SK-N-SH (cell line): ENCODE data around the gene PPP1R3F. TPM values are rescaled to one million over a fixed set of nuclear protein-coding genes. Genes with fewer than 3 reads are reported as not detected.

Experiments used
- CTCF ChIA-PET: fragments of 300-600, 350-600 bp; formaldehyde crosslinking; extraction: SDS; loops from one replicate; lab custom pipeline; 2021; lab: Yijun Ruan, JAX
- POLR2A ChIA-PET: fragments of 350-600 bp; sonication (Branson Sonifier 250); formaldehyde crosslinking; extraction: SDS; loops from one replicate; lab custom pipeline; 2020; ENCODE audit warnings: antibody characterized with exemption, inconsistent platforms; lab: Yijun Ruan, JAX
- DNase-seq: peaks from one replicate; pipeline ENCODE4 v3.0.0; 2012
- H2AFZ ChIP-seq: fragments of 200-600 bp; sonication (generic); 2 replicates; pipeline ENCODE4 v1.8.1; 2016; ENCODE audit warnings: antibody characterized with exemption, mild to moderate bottlenecking, low read depth
- H3F3A ChIP-seq: fragments of 200-600 bp; sonication (generic); replicated peaks from 2 replicates; pipeline ENCODE3; 2016; ENCODE audit warnings: antibody characterized with exemption, mild to moderate bottlenecking; ENCODE audit not compliant: insufficient read depth
- H3K27ac ChIP-seq, 2 experiments: fragments of 200-500 bp in 1 of 2; fragments of 200-600 bp in 1 of 2; sonication (Bioruptor generic) in 1 of 2; sonication (generic), shearing (Covaris generic) in 1 of 2; 2 replicates each; pipeline versions ENCODE4 v1.5.1 to v1.6.1; 2014 to 2016; ENCODE audit warnings: low read depth in 2 of 2, inconsistent platforms in 1 of 2, low read length in 1 of 2, mild to moderate bottlenecking in 1 of 2, mixed read lengths in 1 of 2
- H3K27me3 ChIP-seq: fragments of 200-600 bp; sonication (generic), shearing (Covaris generic); 2 replicates; pipeline ENCODE4 v1.6.1; 2016; ENCODE audit warnings: mixed run types; ENCODE audit not compliant: insufficient read depth
- H3K36me3 ChIP-seq, 2 experiments: fragments of 200-500 bp in 1 of 2; fragments of 200-600 bp in 1 of 2; sonication (Bioruptor generic) in 1 of 2; sonication (generic) in 1 of 2; replicated peaks in 1 of 2; 2 replicates each; pipeline versions ENCODE3 to v1.5.1; 2014 to 2016; ENCODE audit warnings: low read length in 1 of 2, mild to moderate bottlenecking in 1 of 2; ENCODE audit not compliant: insufficient read depth in 2 of 2, control insufficient read depth in 1 of 2
- H3K4me1 ChIP-seq, 2 experiments: fragments of 200-500 bp in 1 of 2; fragments of 200-600 bp in 1 of 2; sonication (Bioruptor generic) in 1 of 2; sonication (generic), shearing (Covaris generic) in 1 of 2; 2 replicates each; pipeline versions ENCODE4 v1.5.1 to v1.6.1; 2014 to 2016; ENCODE audit warnings: low read depth in 1 of 2, low read length in 1 of 2, mixed run types in 1 of 2; ENCODE audit not compliant: insufficient read depth in 2 of 2, control insufficient read depth in 1 of 2
- H3K4me2 ChIP-seq: fragments of 200-600 bp; sonication (generic), shearing (Covaris generic); 2 replicates; pipeline ENCODE4 v1.6.1; 2017; ENCODE audit warnings: mixed run types
- H3K4me3 ChIP-seq, 2 experiments: fragments of 200-500 bp in 1 of 2; fragments of 200-600 bp in 1 of 2; sonication (Bioruptor generic) in 1 of 2; sonication (generic), shearing (Covaris generic) in 1 of 2; 2 replicates each; pipeline versions ENCODE4 v1.5.1 to v1.8.1; 2014 to 2016; ENCODE audit warnings: low read depth in 2 of 2, inconsistent platforms in 1 of 2, low read length in 1 of 2, mild to moderate bottlenecking in 1 of 2, mixed read lengths in 1 of 2, moderate library complexity in 1 of 2
- H3K79me2 ChIP-seq: fragments of 200-600 bp; sonication (generic); 2 replicates; pipeline ENCODE4 v1.8.1; 2017; ENCODE audit warnings: mild to moderate bottlenecking; ENCODE audit not compliant: insufficient read depth
- H3K9ac ChIP-seq: fragments of 200-600 bp; sonication (generic); 2 replicates; pipeline ENCODE4 v1.6.1; 2017; ENCODE audit warnings: mixed run types
- H3K9me2 ChIP-seq: fragments of 200-600 bp; sonication (generic); 2 replicates; pipeline ENCODE4 v1.6.1; 2017; ENCODE audit warnings: mixed run types
- H3K9me3 ChIP-seq: fragments of 200-600 bp; sonication (generic); 2 replicates; pipeline ENCODE4 v1.6.1; 2017; ENCODE audit warnings: mixed run types, mild to moderate bottlenecking, moderate library complexity
- H4K20me1 ChIP-seq: fragments of 200-600 bp; sonication (generic); 2 replicates; pipeline ENCODE4 v1.6.1; 2017; ENCODE audit warnings: mild to moderate bottlenecking, mixed run types; ENCODE audit not compliant: insufficient read depth
- EP300 ChIP-seq, 2 experiments: IDR thresholded peaks; 2 replicates each; pipeline versions ENCODE4 v1.4.0 to v1.6.1; 2012; ENCODE audit warnings: borderline replicate concordance in 1 of 2, low read depth in 1 of 2, low read length in 1 of 2
- GATA2 ChIP-seq: sonication (generic); formaldehyde crosslinking; IDR thresholded peaks from 2 replicates; pipeline ENCODE4 v1.5.0; 2020; ENCODE audit warnings: mild to moderate bottlenecking, missing genetic modification reagents
- JUND ChIP-seq: IDR thresholded peaks from 2 replicates; pipeline ENCODE4 v1.4.0; 2012
- MXI1 ChIP-seq: IDR thresholded peaks from 2 replicates; pipeline ENCODE4 v1.6.1; 2012; ENCODE audit warnings: mild to moderate bottlenecking, low read depth, low read length, improper control_type of control experiment
- POLR2AphosphoS5 ChIP-seq: IDR thresholded peaks from 2 replicates; pipeline ENCODE4 v1.6.1; 2012; ENCODE audit warnings: low read depth, low read length
- RAD21 ChIP-seq: IDR thresholded peaks from 2 replicates; pipeline ENCODE4 v1.6.1; 2012; ENCODE audit warnings: mild to moderate bottlenecking, low read length
- RCOR1 ChIP-seq: fragments of 150-350 bp; IDR thresholded peaks from 2 replicates; pipeline ENCODE4 v1.6.1; 2017; ENCODE audit warnings: antibody characterized with exemption, low read length
- REST ChIP-seq: IDR thresholded peaks from 2 replicates; pipeline ENCODE4 v1.6.1; 2012; ENCODE audit warnings: mild to moderate bottlenecking, low read depth, low read length, moderate library complexity
- SIN3A ChIP-seq: IDR thresholded peaks from 2 replicates; pipeline ENCODE4 v1.6.1; 2012; ENCODE audit warnings: low read depth, mild to moderate bottlenecking, low read length, moderate library complexity, borderline replicate concordance
- TAF1 ChIP-seq: IDR thresholded peaks from 2 replicates; pipeline ENCODE4 v1.6.1; 2012; ENCODE audit warnings: low read depth, mild to moderate bottlenecking, low read length, moderate library complexity, borderline replicate concordance
- TEAD4 ChIP-seq: IDR thresholded peaks from 2 replicates; pipeline ENCODE4 v1.4.0; 2012; ENCODE audit warnings: mild to moderate bottlenecking, borderline replicate concordance; ENCODE audit not compliant: insufficient read depth
- WGBS: methylation state at CpG from one replicate; pipeline ENCODE4 v1.1.6; 2017; ENCODE audit warnings: low lambda C conversion rate; 5-methylcytosine and 5-hydroxymethylcytosine counted together
- polyA plus RNA-seq, 3 experiments: library from polyadenylated mRNA; depleted of rRNA; stranded (reverse); fragments of >200 nt; gene quantifications; 2 replicates each; pipeline ENCODE4 v1.2.3, GENCODE V29; 2012
- TF ChIP-seq, protein P1 (sequence below): fragments of 150-350 bp; IDR thresholded peaks from 2 replicates; pipeline ENCODE4 v1.6.1; 2017; ENCODE audit warnings: antibody characterized with exemption, low read length, low read depth, borderline replicate concordance
- TF ChIP-seq, protein P2 (sequence below): IDR thresholded peaks from 2 replicates; pipeline ENCODE4 v1.4.0; 2012; ENCODE audit warnings: low read depth

The PPP1R3F gene
- polyA plus RNA-seq, 1 of the 3 experiments (the other 2 are of a cell fraction): 6.2 TPM

DNA sequence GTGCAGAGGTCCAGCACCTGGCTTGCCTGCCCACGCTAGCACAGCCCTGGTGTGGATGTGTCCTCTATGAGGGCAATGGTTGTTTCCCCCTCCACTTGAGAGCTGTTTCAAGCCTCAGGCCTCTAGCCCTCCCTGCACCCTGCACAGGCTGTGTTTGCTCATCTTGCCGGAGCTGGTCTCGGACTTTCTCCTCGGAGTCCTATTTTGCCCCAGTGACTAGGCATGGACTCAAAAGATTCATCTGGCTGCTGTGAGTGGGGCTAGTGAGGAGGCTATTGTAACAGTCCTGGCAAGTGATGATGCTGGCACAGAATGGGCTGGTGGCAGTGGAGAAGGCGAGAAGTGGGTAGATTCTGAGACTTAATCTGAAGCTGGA lies 10.9 kb upstream of the PPP1R3F start:
- Histone ChIP-seq H3K9me3 (no peaks in the 10 kb centered on the region), H4K20me1 (no peaks in the 10 kb centered on the region), H3K4me2 (no peak overlapping the region), H3K4me1 (no peaks in the 10 kb centered on the region), H3K36me3 (no peaks in the 10 kb centered on the region), H3K9ac (no peak overlapping the region), H3K27me3 (peaks cover 7% of the 10 kb centered on the region; the same call in 1 of the 2 replicates), H3F3A (no peaks in the 10 kb centered on the region), H2AFZ (no peak overlapping the region), H3K79me2 (no peaks in the 10 kb centered on the region), H3K4me3 (no peak overlapping the region), H3K9me2 (no peaks in the 10 kb centered on the region), H3K27ac (no peak overlapping the region)
- WGBS: 43% methylated on average over 3 of the region's 5 CpGs
- no peak for TF ChIP-seq POLR2AphosphoS5
- TF ChIP-seq SIN3A: no peak
- no peak for TF ChIP-seq TAF1
- TF ChIP-seq REST: no peak
- no peak for TF ChIP-seq MXI1
- TF ChIP-seq TEAD4: no peak
- TF ChIP-seq EP300 (IDR thresholded peaks at IDR 0.05; ENCODE audit: borderline replicate concordance in 1 of 2, low read depth in 1 of 2, low read length in 1 of 2): no peak
- no peak for TF ChIP-seq GATA2 (CRISPR knock-in tag)
- TF ChIP-seq, protein P1, sequence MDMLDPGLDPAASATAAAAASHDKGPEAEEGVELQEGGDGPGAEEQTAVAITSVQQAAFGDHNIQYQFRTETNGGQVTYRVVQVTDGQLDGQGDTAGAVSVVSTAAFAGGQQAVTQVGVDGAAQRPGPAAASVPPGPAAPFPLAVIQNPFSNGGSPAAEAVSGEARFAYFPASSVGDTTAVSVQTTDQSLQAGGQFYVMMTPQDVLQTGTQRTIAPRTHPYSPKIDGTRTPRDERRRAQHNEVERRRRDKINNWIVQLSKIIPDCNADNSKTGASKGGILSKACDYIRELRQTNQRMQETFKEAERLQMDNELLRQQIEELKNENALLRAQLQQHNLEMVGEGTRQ: no peak
- TF ChIP-seq JUND: no peak
- no peak for TF ChIP-seq RCOR1
- no peak for TF ChIP-seq RAD21
- TF ChIP-seq, protein P2, sequence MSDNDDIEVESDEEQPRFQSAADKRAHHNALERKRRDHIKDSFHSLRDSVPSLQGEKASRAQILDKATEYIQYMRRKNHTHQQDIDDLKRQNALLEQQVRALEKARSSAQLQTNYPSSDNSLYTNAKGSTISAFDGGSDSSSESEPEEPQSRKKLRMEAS: no peak
- no peak for DNase-seq
- CTCF ChIA-PET: no interaction called here
- POLR2A ChIA-PET: no interaction called here
